Measurements from ENCODE around the gene RAB4B.

GRCh38 chr19:40805258-40805868 lies 27.3 kb downstream of the RAB4B start:
- TF ChIP-seq CTCF (IDR thresholded peaks at IDR 0.05), result no peak
- TF ChIP-seq EP300 (IDR thresholded peaks at IDR 0.05), result no peak
- no peak for TF ChIP-seq POLR2AphosphoS5 (IDR thresholded peaks at IDR 0.05)
- no peak for TF ChIP-seq POLR2A (IDR thresholded peaks at IDR 0.05)
